ENCODE measurements around the gene PPP2R2C.

The PPP2R2C gene

GRCh38 chr4:6298852-6299251, 173.6 kb downstream of the PPP2R2C start:
- no peak for DNase-seq

- DNase-seq = no peak
Observed at GRCh38 chr4:6298035-6298434, 174.4 kb downstream of the PPP2R2C start.

GRCh38 chr4:6297266-6297815, 175.1 kb downstream of the PPP2R2C start:
- DNase-seq = no peak

- no peak for DNase-seq
Observed at GRCh38 chr4:6296026-6296425, 176.4 kb downstream of the PPP2R2C start.

GRCh38 chr4:6295495-6295894, 176.9 kb downstream of the PPP2R2C start:
- no peak for DNase-seq

GRCh38 chr4:6294705-6295421, 177.6 kb downstream of the PPP2R2C start:
- no peak for DNase-seq

- DNase-seq = no peak
Observed at GRCh38 chr4:6293661-6294060, 178.8 kb downstream of the PPP2R2C start.

- DNase-seq = no peak
Observed at GRCh38 chr4:6293097-6293445, 179.3 kb downstream of the PPP2R2C start.

GRCh38 chr4:6292376-6293096, 179.9 kb downstream of the PPP2R2C start:
- DNase-seq = no peak

GRCh38 chr4:6291784-6292297, 180.6 kb downstream of the PPP2R2C start:
- no peak for DNase-seq

- DNase-seq = no peak
Observed at GRCh38 chr4:6290769-6291547, 181.5 kb downstream of the PPP2R2C start.

GRCh38 chr4:6290256-6290655, 182.2 kb downstream of the PPP2R2C start:
- no peak for DNase-seq

GRCh38 chr4:6288871-6289270, 183.5 kb downstream of the PPP2R2C start:
- no peak for DNase-seq

- no peak for DNase-seq
Observed at GRCh38 chr4:6288342-6288741, 184.1 kb downstream of the PPP2R2C start.

- DNase-seq = no peak
Observed at GRCh38 chr4:6287017-6287788, 185.2 kb downstream of the PPP2R2C start.

GRCh38 chr4:6283282-6283681, 189.1 kb downstream of the PPP2R2C start:
- DNase-seq = no peak

GRCh38 chr4:6282314-6282771, 190.1 kb downstream of the PPP2R2C start:
- DNase-seq = no peak

GRCh38 chr4:6281436-6282313, 190.7 kb downstream of the PPP2R2C start:
- DNase-seq = no peak

GRCh38 chr4:6280365-6280996, 191.9 kb downstream of the PPP2R2C start:
- no peak for DNase-seq

- no peak for DNase-seq
Observed at GRCh38 chr4:6279582-6280289, 192.7 kb downstream of the PPP2R2C start.

All from NCI-H748 treated with DMSO at 0.1 percent for 48 hours (cell line).